ENCODE data around the gene WFIKKN2.

WFIKKN2 gene

DNA sequence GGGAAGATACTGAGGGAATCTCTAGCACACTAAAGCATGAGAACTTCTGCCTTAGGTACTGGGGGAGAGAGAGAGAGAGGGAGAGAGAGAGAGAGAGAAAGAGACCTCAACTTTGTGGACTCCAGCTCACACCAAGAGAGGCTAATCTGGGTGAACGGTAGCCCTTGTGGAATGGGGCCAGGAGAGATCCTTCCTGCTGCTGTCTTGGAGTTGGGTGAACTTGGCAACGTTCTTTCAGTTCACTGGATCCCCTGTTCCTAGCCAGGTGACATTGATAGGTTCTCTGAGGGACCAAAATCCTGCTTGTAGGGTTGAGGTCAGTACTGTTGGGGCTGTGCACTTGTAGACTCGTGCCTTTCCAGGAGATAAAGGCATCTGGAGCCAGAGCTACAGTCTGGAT is 26.5 kb upstream of the WFIKKN2 start:
- DNase-seq (ENCODE audit: low spot score) = no peak

DNA sequence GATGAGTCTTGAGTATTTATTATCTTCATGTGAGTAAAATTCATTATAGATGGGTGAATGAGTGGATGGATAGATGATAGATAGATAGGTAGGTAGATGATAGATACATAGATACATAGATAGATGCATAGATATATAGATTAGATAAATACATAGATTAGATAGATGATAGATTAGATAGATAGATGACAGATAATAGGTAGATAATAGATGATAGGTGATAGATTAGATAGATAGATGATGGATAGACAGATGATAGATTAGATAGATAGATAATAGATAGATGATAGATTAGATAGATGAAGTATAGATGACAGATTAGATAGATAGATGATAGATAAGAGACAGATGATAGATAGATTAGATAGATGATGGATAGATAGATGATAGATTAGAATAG is 21.8 kb upstream of the WFIKKN2 start:
- DNase-seq (ENCODE audit: low spot score) = no peak

DNA sequence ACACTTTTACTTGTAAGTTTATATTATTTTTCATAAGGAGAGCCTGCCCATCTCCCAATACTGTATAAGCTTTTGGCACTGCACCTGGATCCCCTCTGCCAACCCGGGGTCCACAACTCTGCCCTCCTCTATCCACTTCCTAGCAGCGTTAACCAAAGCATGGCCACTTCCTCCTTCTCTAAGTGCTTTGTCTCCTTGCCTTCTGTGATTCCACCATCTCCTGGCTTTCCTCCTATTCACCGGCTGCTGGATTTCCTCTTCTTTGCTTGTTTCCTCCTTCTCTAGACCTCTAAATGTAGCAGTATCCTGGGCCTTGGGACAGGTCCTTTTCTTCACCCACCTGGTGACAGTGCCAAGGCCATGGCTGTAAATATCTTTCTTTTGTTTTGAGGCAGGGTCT is 20.0 kb upstream of the WFIKKN2 start:
- no peak for DNase-seq (ENCODE audit: low spot score)

DNA sequence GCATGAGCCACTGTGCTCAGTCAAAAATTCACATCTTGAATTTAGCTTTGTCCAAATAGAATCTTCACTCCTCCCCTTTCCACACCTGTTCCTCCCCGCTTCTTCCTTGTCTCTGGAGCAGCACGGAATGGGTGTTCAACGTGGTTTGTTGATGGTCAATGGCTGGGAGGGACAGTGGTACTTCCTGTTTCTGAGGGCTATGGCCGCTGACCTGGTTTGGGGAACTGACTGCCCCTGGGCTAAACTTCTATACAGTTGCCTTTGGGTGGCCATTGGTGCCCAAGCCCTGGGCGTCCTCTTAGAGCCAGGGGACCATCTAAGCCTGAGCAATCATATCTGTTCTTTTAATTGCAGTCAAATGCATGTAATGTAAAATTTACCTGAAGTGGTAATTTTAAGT is 19.1 kb upstream of the WFIKKN2 start:
- DNase-seq (ENCODE audit: low spot score) = no peak

DNA sequence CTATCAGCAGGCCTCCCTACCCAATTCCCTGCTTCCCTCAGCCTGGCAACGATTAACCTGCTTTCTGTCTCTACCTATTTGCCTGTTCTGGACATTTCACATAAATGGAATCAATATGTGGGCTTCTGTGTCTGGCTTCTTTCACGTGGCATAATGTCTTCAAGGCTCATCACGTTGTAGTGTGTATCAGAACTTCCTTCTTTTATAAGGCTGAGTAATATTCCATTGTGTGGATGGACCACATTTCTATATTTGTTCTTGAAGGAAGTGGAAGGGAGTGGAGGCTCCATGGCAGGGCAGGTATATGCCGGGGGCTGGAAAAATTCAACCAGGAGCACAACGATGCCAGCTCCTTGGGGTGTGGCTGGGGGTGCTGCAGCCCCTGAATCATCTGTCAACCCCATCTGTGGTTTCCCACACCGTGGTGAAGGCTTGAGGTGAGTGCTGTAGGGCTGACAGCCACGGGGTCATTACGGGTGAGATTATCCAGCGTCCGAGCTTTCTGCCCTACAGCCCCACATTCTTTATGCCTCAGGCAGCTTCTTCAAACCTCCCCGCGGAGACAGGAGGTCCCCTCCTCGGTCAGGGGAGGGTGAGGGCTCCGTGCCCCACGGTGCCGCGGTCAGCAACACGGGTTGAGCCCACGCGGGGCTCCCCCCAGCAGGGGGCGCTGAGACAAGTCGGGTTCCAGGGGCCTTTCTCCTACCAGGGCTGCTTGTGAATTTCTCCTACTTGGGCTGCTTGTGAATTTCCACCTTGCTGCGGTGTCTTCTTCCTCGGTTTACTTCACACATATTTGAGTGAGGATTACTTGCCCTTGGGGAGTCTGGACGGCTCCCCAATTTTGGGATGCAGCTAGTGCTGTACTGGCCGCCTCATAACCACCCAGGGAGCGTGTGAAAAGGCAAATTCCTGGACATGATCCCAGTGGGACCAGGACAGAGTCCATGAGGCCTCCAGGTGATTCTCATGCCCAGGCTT is 18.3 kb upstream of the WFIKKN2 start:
- DNase-seq (ENCODE audit: low spot score) = no peak

DNA sequence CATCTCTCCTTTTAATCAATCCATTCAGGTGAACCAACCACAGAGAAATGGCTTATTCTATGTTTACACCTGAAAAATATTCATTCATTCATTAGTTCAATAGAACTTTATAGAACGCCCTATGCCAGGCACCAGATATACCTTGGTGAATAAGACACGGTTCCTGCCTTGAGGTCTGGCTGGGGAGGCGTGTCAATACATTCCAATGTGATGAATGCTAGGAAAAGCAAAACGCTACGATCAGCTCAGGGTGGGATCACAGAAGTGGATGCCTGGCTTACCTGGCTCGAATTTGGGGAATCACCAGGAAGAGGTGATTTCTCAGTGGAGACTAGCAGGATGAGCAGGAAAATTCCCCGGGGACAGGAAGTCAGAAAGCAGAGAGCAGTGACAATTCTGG is 17.5 kb upstream of the WFIKKN2 start:
- DNase-seq (ENCODE audit: low spot score) = no peak

DNA sequence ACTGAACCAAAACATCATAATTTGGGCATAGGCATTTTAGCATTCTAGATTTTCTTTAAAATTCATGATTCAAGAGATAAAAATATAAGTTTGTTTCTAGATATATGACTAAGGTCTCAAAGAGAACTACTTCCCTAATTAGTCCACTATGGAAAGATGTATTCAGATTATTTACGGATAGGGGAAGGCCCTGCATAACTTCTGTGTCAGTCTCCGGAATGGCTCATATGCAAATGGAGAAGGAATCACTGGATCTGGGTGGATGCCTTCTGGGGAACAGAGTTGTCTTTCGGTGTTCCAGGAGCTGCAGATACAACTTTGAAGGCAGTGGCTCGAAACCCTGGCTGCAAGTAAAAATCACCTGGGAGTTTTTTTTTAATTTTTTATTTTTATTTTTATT is 17.1 kb upstream of the WFIKKN2 start:
- DNase-seq (ENCODE audit: low spot score) = no peak

DNA sequence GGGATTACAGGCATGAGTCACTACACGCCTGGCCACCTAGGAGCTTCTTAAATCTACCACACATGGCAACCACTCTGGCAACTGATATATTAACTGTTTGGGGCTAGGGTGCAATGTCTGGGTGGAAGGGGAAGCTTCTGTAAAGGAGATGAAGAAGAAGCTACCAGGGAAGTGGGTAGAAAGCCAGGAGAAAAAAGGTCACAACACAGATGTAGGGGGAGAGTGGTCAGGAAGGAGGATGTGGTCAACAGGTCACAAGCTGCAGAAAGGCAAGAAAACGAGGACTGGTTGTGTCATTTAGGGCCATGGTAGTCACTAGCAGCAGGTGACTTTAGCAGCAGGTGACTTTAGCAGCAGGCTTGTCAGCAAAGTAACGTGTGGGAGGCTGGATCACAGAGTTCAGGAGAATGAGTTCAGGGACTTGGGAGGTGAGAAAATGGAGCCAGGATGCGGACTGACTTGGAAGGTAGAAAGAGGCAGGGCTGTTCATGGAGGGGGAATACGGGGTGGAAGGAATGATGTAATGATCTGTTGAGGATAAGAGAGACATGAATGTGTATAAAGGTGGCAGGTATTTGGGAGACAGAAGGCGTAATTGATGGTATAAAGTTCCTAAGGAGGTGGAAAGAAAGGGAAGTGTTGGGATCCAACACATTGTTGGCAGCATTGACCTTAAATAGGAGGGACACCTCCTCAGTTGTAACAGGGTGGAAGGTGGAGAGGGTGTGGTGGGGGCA is 16.3 kb upstream of the WFIKKN2 start:
- no peak for DNase-seq (ENCODE audit: low spot score)

DNA sequence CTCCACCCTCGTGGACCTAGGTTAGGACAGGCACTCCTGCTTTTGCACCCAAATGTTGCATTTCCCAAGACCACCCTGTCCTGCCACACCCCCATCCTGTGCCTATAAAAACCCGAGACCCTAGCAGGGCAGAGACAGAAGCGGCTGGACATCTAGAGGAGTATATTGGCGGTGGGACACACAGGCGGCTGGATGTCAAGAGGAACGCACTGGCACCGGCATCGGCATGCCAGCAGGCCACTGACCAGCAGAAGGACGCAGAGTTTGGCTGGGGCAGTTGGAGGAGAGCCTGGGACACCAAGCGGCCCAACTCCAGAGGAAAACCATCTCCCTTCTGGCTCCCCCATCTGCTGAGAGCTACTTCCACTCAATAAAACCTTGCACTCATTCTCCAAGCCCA is 14.7 kb upstream of the WFIKKN2 start:
- no peak for DNase-seq (ENCODE audit: low spot score)

DNA sequence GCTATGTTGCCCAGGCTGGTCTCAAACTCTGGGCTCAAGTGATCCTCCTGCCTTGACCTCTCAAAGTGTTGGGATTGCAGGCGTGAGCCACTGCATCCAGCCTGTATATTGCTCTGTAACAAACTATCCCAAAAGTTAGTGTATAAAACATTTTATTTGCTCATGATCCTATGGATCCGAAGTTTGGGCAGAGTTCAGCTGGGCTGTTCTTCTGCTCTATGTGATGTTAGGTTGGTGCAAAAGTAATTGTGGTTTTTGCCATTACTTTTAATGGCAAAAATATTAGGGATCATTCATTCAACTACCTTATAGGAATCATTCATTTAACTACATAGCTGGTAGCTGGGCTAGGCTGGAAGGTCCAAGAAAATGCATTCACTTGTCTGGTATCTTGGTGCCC is 12.8 kb upstream of the WFIKKN2 start:
- no peak for DNase-seq (ENCODE audit: low spot score)

DNA sequence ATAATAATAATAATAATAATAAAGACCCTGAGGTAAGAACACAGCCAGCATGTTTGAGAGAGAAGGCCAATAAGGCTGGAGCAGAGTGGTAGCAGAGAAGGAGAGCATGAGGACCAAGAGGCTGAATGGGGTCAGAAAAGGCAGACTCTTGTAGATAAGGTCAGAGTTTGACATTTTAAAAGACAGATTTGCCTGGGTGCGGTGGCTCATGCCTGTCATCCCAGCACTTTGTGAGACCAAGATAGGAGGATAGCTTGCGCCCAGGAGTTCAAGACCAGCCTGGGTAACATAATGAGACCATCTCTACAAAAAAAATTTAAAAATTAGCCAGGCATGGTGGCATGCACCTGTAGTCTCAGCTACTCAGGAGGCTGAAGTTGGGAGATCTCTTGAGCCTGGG is 11.0 kb upstream of the WFIKKN2 start:
- DNase-seq (ENCODE audit: low spot score) = no peak

DNA sequence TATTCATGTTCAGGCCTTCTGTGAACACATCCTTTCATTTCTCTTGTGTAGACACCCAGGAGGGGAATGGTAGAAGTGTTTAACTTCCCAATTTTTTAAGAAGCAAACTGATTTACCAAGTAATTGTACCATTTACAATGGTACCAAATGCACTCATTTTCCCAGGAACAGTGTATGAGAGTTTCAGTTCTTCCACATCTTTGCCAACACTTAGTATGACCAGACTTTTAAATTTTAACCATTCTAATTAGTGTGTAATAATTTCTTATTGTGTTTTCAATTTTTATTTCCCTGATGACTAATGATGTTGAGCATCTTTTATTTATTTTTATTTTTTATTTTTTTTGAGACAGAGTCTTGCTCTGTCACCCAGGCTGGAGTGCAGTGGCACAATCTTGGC is 10.2 kb upstream of the WFIKKN2 start:
- DNase-seq (ENCODE audit: low spot score) = no peak

DNA sequence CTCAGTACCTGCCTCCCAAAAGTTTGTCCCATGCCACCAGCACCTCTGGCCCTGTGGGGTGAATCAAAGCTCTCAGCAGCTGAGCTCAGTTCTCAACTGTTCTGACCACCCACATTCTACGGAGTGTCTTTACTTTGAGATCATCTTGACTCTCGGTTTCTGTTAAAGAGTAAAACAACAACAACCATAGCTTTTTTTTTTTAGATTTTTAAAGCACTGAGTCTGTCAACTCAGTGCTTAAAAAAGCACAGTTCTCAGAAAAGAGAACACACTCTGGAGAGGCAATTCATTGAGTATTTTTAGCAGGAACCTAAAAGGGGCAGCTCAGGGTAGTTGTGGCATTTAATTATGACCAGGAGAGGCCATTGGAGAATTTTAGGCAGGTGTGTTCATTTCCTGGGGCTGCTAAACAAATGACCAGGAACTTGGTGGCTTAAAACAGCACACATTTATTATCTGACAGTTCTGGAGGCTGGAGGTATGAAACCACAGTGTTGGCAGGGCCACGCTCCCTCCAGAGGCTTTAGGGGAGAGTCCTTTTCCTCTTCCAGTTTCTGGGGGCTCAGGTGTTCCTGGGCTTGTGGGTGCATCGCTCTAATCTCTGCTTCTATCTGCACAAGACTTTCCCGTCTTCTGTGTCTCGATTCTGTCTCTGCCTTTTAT is 6.7 kb upstream of the WFIKKN2 start:
- no peak for DNase-seq (ENCODE audit: low spot score)

DNA sequence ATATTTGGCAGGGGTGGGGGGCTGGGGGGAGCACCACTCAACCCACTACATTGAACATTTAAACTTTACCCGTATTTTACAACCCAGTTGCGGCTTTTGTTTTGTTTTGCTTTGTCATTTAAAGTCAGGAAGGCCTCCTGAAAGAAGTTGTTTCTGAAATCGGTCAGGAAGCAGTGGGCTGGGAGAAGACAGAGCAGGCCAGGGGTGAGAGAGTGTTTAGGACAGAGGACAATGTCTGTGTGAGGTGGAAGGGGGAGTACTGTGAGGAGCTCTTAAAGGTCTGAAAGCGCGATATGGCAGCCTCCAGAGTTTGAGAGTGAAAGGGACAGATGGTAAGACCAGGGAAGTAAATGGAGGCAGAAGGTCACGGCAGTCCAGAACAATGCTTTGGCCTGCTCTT is 6.1 kb upstream of the WFIKKN2 start:
- no peak for DNase-seq (ENCODE audit: low spot score)

DNA sequence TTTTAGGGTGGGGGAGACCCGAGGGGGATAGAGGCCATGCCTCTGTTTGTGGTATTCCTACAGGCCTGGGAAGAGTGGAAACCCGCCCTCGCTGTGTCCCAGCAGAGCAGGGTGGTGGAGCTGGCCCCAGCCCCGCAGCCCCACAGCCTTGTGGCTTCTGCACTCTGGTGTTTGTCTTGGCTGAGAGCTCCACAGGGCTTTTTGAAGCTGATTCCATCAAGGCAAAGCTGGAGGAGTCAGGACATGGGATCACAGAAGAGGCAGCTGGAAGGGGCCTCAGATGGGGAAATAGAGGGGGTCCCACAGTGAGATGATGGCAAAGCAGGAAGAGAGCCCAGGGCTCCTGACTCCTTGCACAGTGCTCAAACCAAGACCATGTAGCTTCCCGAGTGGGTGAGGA is 5.0 kb upstream of the WFIKKN2 start:
- DNase-seq (ENCODE audit: low spot score) = no peak

DNA sequence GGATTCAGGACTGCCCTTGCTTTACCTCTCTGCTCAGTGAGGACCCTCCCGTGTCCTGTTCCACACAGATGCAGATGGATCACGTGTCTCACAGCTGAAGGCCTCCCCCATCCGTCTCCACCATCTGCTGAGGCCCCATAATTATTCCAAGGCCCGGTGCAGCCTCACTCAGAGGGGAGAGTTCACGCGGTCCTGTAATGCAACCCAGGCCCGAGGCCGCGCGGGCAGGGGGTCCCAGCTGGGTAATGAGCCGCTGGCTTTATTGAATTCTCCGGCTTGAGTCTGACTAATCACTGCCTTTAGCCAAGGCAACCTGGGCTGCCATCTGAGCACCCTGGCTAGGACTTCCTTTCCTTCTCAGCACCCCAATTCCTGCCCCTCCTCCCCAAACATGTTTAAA is 4.4 kb upstream of the WFIKKN2 start:
- no peak for DNase-seq (ENCODE audit: low spot score)

DNA sequence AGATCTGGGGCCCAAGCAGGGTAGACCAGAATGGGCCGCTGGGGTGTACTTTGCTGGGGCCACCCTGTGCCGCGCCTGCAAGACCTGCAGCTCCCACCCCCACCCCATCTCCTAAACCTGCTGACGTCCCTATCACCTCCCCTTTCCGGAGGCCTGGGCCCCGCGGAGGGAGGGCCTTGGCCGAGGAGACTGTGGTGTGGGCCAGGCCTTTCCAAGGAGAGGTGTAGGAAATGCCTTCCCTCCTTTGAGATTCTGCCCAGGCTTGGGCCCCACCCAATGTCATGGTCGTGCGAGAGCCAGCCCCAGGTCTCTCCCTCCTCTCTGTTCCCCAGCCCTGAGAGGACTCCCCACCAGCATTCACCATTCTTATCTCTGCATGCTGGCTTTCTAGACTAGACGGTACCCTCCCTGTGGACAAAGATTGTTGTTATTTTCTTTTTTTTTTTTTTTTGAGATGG is 3.9 kb upstream of the WFIKKN2 start:
- no peak for DNase-seq (ENCODE audit: low spot score)

DNA sequence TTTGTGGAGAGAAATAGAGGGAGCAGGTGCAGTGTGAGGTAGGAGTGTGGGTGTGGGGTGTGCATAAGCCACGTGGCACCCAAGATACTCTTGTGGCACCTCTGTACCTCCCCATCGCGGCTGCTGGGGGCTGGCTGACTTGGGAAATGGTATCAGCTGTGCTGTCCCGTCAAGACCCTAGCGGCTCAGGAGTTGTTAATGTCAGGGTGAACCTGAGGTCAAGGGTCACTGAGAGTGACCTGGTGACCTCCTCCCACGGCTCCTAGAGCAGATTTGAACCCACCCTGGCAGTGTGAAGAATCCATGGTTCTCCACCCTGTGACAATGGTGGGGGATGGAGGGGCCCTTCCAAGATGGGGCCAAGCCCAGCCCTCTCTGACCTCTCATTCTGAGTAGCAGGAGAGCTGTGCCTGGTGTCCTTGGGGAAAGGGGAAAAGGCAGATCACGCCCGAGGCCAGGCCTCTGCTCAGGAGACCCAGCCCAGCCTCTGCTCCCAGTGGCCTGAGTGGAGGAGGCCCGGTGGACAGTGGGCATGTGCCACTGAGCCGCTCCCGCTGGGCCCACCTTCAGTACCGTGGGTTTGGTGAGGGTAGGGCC is 3.0 kb upstream of the WFIKKN2 start:
- DNase-seq (ENCODE audit: low spot score) = no peak

DNA sequence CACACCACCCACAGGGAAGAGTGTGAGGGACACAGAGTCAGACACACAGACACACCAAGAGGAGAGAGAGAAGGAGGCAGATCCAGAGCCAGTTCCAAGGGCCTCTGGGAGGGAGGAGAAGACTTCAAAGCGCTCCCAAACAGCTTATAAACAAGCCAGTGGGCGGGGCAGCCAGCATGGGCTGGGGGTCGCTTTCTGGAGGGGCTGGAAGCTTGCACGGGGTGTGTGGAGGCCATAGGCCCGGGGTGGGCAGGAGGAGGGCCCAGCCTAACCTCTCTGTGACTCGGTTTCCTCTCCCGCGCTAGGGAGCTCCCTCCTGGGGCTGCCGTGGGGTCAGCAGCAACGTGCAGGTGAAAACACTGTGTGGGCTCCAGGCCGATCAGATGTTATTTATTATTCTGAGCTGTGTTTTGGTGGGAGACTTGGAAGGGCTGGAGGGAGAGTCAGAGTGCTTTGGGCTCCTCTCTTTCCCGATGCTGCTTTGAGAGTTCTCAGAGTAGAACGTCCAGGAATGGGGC is 2.5 kb upstream of the WFIKKN2 start:
- DNase-seq (ENCODE audit: low spot score) = no peak

DNA sequence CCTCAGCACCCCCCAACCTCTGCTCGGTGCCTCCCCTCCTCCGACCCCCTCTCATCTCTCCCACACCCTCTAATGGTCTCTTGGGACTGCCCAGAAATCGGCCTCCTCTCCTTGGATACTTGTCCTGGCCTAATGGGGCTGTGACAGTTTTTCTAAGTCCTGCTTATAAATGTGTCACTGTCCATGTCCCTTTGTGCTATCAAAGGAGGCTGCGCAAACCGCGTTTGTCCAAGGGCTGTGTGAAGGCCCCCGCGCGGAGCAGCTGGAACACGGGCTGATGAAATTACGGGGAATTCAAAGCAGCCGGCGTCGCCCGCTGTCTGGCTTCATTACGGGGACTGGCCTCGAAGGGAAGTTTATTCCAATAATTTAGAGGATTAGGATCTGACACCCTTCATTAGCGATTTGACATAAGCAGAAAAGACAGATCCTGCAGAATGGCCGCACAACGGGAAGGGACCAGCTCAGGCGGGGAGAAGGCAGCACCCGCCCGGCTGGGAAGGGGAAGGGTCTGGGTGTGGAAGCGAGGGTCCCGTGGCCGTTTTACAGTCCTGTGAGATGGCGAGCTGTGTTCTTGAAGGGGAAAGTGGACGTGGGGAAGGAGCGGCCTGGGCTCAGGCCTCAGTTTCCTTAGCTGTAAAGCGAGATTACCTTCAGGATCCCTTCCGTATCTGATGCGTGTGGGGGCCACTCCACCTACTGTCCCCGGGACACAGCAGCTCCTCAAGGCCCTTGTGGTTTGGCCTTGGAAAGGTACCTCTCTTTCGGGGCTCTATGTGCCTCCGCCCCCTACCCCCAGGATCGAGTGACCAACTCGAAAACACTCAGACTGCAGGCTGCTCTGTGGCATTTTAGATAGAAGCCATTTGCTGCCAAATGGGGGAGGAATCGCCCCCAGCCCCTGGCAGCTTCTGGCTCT is 1.6 kb upstream of the WFIKKN2 start:
- DNase-seq (ENCODE audit: low spot score) = no peak
